Measurements from ENCODE around the gene PTGER2.

The PTGER2 gene

GRCh38 chr14:52365071-52365470, 51.0 kb downstream of the PTGER2 start:
- no peak overlapping the region for H3K4me3 ChIP-seq (ENCODE audit: insufficient read depth, low read depth, low read length)
- no peak overlapping the region for H3K27ac ChIP-seq (ENCODE audit: insufficient read depth, low read depth, low read length, poor library complexity, severe bottlenecking)
- H3K36me3 ChIP-seq (ENCODE audit: control insufficient read depth, insufficient read depth, low read length), result no peaks in the 10 kb centered on the region
- H3K27me3 ChIP-seq (ENCODE audit: control insufficient read depth, insufficient read depth, low read length, poor library complexity, severe bottlenecking), result no peaks in the 10 kb centered on the region
- no peaks in the 10 kb centered on the region for H3K9me3 ChIP-seq (ENCODE audit: control insufficient read depth, low read length)
- 91 to 100% methylated on average over 1 of the region's 1 CpG for WGBS, 2 experiments
- no peaks in the 10 kb centered on the region for H3K4me1 ChIP-seq (ENCODE audit: control insufficient read depth, insufficient read depth, low read length)

GRCh38 chr14:52366796-52367315, 52.7 kb downstream of the PTGER2 start:
- H3K4me3 ChIP-seq (ENCODE audit: insufficient read depth, low read depth, low read length), result no peak overlapping the region
- H3K4me1 ChIP-seq (ENCODE audit: control insufficient read depth, insufficient read depth, low read length), result no peaks in the 10 kb centered on the region
- no peaks in the 10 kb centered on the region for H3K27me3 ChIP-seq (ENCODE audit: control insufficient read depth, insufficient read depth, low read length, poor library complexity, severe bottlenecking)
- H3K9me3 ChIP-seq (ENCODE audit: control insufficient read depth, low read length), result no peaks in the 10 kb centered on the region
- 66 to 100% methylated on average over 2 to 3 of the region's 3 CpGs for WGBS, 2 experiments
- no peaks in the 10 kb centered on the region for H3K36me3 ChIP-seq (ENCODE audit: control insufficient read depth, insufficient read depth, low read length)
- no peak overlapping the region for H3K27ac ChIP-seq (ENCODE audit: insufficient read depth, low read depth, low read length, poor library complexity, severe bottlenecking)

- no peaks in the 10 kb centered on the region for H3K36me3 ChIP-seq (ENCODE audit: control insufficient read depth, insufficient read depth, low read length)
- no peak overlapping the region for H3K4me3 ChIP-seq (ENCODE audit: insufficient read depth, low read depth, low read length)
- no peaks in the 10 kb centered on the region for H3K9me3 ChIP-seq (ENCODE audit: control insufficient read depth, low read length)
- no peaks in the 10 kb centered on the region for H3K27me3 ChIP-seq (ENCODE audit: control insufficient read depth, insufficient read depth, low read length, poor library complexity, severe bottlenecking)
- 88 to 93% methylated on average over 3 of the region's 3 CpGs for WGBS, 2 experiments
- H3K27ac ChIP-seq (ENCODE audit: insufficient read depth, low read depth, low read length, poor library complexity, severe bottlenecking), result no peak overlapping the region
- no peaks in the 10 kb centered on the region for H3K4me1 ChIP-seq (ENCODE audit: control insufficient read depth, insufficient read depth, low read length)
Observed at GRCh38 chr14:52369305-52369801, 55.2 kb downstream of the PTGER2 start.

- WGBS, 2 experiments, result 93 to 95% methylated on average over 2 to 4 of the region's 4 CpGs
- Histone ChIP-seq H3K9me3 (ENCODE audit: control insufficient read depth, low read length) (no peaks in the 10 kb centered on the region), H3K27me3 (ENCODE audit: control insufficient read depth, insufficient read depth, low read length, poor library complexity, severe bottlenecking) (no peaks in the 10 kb centered on the region), H3K27ac (ENCODE audit: insufficient read depth, low read depth, low read length, poor library complexity, severe bottlenecking) (no peak overlapping the region), H3K36me3 (ENCODE audit: control insufficient read depth, insufficient read depth, low read length) (no peaks in the 10 kb centered on the region), H3K4me3 (ENCODE audit: insufficient read depth, low read depth, low read length) (no peak overlapping the region), H3K4me1 (ENCODE audit: control insufficient read depth, insufficient read depth, low read length) (no peaks in the 10 kb centered on the region)
Observed at GRCh38 chr14:52370406-52370935, 56.4 kb downstream of the PTGER2 start.

GRCh38 chr14:52377940-52378339, 63.8 kb downstream of the PTGER2 start:
- WGBS, 2 experiments, result 92 to 93% methylated on average over 3 of the region's 3 CpGs
- Histone ChIP-seq H3K4me3 (ENCODE audit: insufficient read depth, low read depth, low read length) (no peak overlapping the region), H3K27ac (ENCODE audit: insufficient read depth, low read depth, low read length, poor library complexity, severe bottlenecking) (no peak overlapping the region), H3K4me1 (ENCODE audit: control insufficient read depth, insufficient read depth, low read length) (no peaks in the 10 kb centered on the region), H3K27me3 (ENCODE audit: control insufficient read depth, insufficient read depth, low read length, poor library complexity, severe bottlenecking) (no peaks in the 10 kb centered on the region), H3K36me3 (ENCODE audit: control insufficient read depth, insufficient read depth, low read length) (no peaks in the 10 kb centered on the region), H3K9me3 (ENCODE audit: control insufficient read depth, low read length) (no peaks in the 10 kb centered on the region)
